Measurements from ENCODE around the gene KIAA1549. TPM values are rescaled to one million over a fixed set of nuclear protein-coding genes. Genes with fewer than 3 reads are reported as not detected.

The KIAA1549 gene
- total RNA-seq, 1 experiment from 2014 or later = 3.3 TPM

DNA sequence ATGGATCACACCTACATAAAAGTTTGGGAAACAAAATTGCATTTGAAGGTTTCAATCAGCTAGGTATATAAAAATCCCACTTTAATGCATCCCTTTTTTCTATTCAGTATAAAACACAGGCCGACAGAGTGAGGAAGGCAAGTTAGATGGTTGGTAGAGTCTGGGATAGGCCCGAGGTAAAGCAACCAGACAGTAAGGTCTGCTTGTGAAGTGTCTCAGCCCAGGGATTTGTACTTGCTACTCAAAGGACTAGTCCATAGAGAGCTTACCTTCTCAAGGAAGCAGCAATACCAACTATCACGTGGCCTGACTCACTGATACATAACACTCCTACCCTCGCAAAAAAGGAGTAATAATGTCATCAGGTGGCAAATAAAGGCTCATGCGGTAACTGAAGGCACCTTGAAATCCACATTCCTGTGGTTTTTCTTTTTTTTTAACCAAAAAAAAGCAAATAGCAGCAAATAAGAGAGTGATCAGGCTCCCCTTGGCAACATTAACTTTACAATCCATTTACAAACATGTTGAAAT lies 127.0 kb downstream of the KIAA1549 start:
- no peak for DNase-seq (ENCODE audit: low read depth)

DNA sequence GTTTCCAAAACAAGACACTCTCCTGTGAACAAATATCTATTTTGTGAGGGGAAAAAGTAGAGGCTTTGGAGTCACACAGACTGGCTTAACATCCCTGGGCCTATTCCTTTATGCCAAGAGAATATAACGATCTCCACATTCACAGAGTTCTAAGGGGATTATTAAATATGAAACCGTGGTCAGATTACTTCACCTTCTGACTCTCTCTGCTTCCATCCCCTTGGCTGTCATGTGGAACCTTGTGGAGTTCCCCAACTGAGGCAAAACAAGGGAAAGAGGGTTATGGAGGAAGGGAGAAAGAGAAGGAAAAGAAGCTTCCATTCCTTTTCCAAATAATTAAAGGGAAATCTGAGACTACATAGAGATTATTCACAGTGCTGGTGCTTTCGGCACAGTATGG lies 127.7 kb downstream of the KIAA1549 start:
- DNase-seq (ENCODE audit: low read depth) = no peak

DNA sequence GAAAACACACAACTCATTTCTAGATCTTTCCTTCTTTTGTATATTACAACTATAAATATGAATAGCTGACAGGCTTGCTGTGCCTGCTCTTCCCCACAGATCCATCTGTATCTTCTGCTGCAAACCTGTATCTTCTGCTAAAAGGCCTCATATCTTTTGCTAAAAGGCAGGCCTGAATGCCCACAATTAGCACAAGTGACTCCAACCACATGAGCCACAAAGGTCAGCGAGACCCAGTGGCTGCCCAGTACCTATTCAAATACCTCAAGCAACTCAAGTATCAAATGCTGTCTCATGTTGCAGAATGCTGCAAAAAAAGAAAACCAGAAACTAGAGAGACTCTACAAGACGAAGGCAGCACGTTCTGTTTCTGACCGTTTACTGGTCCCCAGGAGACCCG lies 128.7 kb downstream of the KIAA1549 start:
- no peak for DNase-seq (ENCODE audit: low read depth)

DNA sequence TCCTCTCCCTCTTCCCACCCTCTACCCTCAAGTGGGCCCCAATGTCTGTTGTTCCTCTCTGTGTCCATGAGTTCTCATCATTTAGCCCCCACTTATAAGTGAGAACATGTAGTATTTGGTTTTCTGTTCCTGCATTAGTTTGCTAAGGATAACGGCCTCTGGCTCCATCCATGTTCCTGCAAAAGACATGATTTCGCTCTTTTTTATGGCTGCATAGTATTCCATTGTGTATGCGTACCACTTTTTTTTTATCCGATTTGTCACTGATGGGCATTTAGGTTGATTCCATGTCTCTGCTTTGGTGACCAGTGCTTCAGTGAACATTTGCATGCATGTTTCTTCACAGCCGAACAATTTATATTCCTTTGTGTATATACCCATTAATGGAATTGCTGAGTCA lies 131.5 kb downstream of the KIAA1549 start:
- no peak for DNase-seq (ENCODE audit: low read depth)

DNA sequence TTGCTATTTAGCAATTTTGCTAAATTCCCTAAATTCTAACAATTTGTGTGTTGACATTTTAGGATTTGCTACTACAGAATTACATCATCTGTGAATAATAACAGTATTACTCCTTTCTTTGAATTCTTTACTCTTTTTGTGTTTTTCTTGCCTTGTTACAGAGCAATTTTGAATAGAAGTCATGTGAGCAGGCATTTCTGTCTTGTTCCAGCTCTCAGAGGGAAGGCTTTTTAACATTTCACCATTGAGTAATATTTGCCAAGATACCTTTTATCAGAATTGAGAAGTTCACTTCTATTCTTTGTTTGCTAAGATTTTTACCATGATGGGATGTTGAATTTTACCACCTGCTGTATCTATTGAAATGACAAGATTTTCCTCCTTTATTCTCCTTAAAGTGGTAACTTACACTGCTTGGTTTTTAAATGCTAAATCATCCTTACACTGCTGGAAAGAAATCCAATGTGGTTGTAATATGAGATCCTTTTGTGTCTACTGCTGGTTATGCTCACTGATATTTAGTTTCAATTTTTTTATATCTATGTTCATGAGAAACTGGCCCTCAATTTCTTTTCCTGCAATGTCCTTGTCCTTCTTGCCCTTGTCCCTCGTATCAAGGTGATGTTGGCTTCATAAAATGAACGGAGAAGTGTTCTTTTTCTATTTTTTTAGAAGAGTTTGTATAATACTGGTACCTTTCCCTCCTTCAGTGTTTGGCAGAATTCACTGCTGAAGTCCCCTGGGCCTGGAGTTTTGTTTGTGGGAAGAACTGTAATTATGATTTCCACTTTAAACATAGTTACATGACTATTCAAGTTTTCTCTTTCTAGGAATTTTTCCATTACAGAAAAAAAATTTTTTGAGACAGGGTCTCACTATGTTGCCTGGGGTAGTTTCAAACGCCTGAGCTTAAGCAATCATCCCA lies 132.9 kb downstream of the KIAA1549 start:
- peak; percentile 61 for DNase-seq (ENCODE audit: low read depth)

DNA sequence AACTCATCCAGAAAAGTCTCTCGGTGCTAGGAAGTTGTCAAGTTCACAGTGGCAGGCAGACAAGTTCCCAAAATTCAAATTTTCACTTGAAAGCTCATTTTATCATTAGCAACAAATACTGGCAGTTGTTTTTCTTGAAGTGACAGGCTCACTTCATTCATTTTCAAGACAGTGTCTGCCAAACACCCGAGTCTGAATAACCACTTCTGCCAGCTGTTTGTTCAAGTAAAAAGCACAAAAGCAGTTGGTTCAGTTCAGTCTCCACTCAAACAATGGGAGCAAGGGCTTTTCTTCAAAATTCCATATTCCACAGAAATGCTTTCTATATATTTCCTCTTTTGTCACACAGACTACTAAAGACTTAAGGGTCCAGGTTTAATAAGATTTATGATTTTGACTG lies 135.5 kb downstream of the KIAA1549 start:
- DNase-seq (ENCODE audit: low read depth) = no peak

DNA sequence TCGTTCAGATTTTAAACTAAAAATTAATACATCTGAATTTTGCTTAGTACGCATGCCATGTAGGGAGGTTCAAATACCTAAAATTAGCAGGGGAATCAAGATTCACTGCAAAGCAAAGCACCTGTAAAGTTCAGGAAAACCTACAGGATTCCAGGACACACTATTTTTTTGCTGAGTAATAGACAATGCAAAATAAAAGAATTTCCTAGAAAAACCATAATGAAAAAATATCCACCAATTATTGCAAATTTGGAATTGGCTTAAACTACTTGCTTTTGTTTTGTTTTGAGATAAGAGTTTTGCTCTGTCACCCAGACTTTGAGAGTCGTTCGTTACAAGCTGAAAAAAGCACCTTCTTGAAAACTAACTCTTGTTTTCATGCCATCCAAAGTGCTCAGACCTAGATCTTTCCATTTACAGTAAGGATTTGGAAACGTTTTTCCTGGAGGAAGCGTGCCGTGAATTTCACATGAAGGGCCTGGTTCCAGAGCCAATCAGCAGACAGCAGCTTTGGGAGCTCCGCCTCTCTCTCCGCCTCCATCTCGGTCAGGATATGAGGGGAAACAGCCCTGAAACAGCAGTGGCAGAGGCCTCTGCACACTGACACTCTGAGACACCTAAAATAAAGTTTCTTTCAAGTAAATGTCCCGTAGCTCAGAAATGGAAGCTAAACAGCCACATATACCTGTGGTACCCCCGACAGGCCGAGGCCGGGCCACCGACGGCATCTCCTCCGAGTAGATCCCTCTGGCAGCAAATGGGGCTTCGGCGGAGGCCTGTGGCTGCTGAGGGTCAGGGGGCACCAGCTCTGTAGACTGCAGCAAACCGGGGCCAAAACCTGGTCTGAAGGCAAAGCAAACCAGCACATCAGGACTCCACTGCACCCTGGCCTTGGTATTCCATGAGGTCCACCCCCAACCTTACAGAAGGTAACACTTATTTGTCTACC lies 137.3 kb downstream of the KIAA1549 start:
- DNase-seq (ENCODE audit: low read depth) = no peak

DNA sequence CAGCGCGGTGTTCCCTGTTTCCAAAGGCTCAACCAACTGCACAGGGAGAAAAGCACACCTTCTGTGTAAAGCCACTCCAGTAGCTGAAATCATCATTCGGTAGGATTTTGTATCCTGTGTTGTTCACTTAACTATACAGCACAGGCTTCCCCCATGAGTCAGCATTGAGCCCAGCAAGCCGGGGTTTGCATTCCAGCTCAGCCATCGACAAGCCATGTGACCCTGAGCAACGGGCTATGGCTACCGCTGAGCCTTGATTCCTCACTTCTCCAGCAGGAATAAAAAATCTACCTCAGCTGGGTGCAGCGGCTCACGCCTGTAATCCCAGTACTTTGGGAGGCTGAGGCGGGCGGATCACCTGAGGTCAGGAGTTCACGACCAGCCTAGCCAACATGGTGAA lies 139.1 kb downstream of the KIAA1549 start:
- peak; percentile 31 for DNase-seq (ENCODE audit: low read depth)

DNA sequence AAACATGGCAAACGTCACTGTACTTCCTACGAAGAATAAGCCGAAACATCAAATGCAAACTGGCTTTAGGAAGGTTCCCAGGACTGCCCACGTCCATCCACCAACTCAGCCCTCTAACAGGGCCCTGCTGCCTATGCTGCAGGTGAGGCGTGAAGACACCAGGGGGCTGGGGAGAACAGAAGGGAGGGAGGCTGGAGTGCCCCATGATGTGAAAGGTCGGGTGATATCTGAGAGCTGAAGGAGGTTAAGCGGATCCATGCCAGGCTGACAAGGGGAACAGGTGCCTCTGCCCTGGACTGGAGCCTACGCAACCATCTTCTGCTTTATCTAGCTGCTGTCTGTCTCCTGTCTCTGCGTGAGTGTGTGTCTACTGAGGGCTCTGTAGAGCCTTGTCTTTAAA lies 143.0 kb downstream of the KIAA1549 start:
- no peak for DNase-seq (ENCODE audit: low read depth)

DNA sequence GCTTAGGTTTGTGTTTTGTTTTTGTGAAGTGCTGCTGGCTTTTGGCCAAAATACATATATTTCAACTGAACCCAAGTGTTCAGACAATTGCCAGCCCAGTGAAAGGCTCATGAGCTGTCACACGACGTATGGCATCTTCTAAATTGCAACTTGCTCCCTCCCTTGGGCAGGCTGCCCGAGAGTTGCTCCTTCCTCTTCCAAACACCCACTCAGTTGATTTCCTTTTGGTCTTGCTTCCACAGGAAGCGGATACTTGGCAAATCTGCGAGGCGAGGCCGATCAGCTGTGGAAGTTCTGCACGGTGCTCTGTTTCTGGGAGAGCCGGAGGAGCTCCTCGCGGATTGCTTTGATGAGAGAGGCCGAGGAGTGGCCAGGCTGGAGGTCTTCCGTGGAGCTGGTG lies 143.6 kb downstream of the KIAA1549 start:
- DNase-seq (ENCODE audit: low read depth) = no peak

DNA sequence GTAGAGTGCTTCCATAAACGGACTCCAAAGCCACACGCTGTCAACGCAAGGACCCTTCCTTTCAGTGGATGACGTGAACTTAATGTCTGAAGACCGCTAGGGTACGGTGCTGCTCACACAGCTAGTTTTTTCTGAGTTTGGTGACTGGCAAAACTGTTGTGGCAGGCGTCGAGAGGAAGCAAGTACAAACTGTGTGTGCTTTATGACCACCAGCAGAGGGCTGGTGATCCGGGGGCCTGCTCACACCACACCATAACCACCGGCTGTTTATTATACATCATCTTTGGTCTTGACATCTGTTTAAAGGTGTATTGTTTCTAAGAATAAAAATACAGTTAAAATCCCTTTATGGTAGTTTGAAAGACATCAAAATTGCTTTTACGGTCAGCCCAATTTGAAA lies 146.1 kb downstream of the KIAA1549 start:
- no peak for DNase-seq (ENCODE audit: low read depth)

DNA sequence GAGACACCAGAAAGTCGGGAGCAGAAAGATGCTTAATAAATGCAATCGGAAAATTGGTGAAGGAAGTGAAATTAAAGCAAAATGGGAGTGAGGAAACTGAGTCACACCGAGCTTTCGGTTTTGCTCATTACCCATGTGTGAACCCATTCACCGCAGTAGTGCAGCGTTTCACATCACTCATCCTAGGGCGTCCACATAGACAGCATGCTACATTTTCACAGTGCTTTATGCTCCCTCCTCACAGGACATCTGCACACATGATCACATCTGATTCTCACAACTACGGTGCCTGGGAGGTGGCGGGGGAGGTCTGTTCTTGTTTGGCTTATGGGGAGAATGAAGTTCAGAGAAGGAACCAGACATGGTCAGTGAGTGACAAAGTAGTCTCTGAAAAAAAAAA lies 146.6 kb downstream of the KIAA1549 start:
- DNase-seq (ENCODE audit: low read depth) = no peak

DNA sequence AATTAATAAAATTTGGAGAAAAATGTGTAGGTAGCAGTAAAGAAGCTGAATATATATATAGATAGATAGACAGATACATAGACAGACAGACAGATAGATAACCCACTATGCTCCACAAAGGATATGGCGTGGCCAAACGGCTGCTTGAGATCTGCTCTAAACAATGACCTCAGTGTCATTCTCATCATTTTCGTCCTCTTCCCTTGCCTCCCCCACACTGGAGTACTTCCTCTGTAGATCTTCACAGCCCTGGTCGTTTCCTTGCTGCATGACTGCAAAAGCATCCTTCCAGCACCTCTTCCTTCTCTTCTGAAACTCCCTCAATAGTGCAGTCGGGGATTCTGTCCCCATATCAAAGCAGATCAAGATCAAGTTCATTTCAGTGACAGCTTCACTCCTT lies 147.6 kb downstream of the KIAA1549 start:
- DNase-seq (ENCODE audit: low read depth) = no peak

DNA sequence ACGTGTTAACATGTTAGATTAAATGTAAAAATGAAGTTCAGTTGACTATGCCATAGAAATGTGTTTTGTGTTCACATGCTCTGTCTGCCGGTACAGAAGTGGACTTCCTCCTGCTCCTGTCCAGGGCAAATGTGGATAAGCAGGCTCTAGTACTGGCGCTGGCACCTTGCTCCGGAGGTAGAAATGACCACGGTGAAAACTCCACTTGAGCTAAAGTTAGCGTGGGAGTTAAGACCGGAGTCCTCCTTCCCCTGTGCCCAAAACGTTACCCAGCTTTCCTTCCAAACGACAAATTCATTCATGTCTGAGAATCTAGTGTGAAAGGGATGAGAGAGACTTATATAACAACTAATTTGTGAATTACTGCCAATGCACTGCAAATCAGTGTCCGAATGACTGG lies 148.2 kb downstream of the KIAA1549 start:
- DNase-seq (ENCODE audit: low read depth) = no peak

DNA sequence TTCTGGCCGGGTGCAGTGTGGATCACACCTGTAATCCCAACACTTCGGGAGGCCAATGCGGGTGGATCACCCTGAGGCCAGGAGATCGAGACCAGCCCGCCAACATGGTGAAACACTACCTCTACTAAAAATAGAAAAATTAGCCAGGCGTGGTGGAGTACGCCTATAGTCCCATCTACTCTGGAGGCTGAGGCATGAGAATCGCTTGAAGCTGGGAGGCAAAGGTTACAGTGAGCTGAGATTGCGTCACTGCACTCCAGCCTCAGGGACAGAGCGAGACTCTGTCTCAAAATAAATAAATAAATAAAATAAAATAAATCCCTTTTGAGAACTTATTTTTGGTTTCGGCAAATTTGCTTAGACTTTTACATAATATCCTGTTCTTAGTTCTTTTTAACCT lies 151.9 kb downstream of the KIAA1549 start:
- DNase-seq (ENCODE audit: low read depth) = no peak

DNA sequence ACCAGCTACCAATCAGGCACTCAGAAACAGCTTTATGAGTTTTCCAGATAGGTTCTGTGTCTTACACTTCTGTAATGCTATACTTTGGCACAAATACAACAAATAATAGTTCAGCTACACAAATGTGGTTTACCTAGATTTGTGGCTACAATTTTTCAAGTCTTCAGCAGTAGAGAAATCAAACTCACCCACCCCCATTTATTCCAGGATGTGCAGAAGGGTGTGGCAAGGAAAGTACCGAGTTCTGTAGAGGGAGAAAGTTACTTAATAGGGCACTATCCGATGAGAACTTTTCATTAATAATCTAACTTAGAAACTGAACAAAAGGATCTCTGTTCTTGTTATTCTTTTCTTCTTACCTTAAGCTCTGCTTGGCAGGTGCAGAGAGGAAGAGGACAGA lies 152.9 kb downstream of the KIAA1549 start:
- DNase-seq (ENCODE audit: low read depth) = no peak

DNA sequence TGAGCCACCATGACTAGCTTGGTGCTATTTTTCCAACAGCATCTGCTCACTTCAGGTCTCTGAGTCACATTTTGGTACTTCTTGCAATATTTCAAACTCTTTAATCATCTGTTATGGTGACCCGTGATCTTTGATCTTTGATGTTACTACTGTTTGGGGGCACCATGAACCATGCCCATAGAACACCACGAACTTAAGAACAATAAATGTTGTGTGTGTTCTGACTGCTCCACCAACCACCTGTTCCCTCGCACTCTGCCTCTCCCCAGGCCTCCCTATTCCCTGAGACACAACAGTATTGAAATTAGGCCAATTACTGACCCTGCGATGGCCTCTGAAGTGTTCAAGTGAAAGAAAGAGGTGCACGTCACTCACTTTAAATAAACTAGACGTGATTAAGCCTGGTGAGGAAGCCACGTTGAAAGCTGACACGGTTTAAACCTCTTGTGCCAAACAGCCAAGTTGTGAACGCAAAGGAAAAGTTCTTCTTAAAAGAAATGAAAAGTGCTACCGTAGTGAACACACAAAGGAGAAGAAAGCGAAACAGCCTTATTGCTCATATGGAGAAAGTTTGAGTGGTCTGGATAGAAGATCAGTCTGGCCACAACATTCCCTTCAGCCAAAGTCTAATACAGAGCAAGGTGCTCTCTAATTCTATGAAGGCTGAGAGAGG lies 156.0 kb downstream of the KIAA1549 start:
- DNase-seq (ENCODE audit: low read depth) = peak; percentile 10

DNA sequence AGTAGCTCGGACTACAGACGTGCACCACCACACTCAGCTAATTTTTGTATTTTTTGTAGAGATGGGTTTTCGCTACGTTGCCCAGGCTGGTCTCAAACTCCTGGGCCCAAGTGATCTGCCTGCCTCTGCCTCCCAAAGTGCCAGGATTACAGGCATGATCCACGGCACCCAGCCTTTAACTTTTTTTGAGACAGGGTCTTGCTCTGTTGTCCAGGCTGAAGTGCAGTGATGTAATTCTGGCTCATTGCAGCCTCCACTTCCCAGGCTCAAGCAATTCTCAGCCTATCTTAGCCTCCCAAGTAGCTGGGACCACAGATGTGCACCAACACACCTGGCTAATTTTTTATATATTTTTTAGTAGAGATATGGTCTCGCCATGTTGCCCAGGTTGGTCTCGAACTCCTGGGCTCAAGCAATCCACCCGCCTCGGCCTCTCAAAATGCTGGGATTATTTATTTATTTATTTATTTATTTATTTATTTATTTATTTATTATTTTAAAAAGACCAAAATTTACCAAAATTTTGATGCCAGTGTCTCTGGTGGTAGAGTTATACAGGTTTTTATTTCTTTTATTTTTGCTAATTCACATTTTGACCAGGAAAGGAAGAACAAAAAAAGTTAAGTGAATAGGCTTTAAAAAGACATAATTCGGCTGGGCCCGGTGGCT lies 158.2 kb downstream of the KIAA1549 start:
- DNase-seq (ENCODE audit: low read depth) = no peak

DNA sequence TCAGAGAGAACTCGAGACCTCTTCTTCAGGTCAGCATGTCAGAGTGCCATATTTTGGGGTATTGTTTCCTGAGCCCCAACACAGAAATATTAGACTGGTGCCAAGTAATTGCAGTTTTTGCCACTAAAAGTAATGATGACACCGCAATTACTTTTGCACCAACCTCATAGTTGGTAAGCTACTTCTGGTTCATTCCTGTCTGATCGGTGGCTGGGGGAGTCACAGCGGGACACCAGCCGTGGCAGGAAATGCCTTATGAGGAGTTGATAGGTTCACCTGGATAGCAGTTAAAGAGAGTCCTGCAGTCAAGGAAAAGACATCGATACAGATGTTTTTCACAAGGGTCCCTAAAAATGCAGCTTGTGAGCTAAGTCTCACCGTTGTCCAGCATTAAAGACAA lies 159.3 kb downstream of the KIAA1549 start:
- no peak for DNase-seq (ENCODE audit: low read depth)

DNA sequence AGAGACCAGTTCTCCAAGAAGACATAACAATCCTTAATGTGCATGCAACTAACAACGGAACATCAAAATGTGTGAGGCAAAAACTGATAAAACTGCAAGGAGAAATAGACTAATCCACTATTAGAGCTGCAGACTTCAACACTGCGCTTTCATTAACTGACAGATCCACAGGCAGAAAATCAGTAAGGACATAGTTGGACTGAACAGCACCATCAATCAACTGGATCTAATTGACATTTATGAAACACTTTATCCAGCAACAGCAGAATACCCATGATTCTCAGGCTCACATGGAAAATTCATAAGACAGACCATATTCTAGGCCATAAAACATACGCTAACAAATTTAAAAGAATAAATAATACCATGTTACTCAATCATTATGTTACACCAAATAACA lies 161.6 kb downstream of the KIAA1549 start:
- DNase-seq (ENCODE audit: low read depth) = no peak

DNA sequence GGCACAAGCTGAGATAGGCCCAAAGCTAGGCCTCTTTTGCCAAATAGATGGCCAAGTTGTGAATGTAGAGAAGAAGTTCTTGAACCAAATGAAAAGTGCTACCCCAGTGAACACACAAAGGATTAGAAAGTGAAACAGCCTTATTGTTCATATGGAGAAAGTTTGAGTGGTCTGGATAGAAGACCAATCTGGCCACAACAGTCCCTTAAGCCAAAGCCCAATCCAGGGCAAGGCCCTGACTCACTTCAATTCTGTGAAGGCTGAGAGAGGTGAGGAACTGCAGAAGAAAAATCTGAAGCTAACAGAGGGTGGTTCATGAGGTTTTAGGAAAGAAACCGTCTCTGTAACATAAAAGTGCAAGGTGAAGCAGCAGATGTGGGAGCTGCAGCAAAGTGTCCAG lies 164.5 kb downstream of the KIAA1549 start:
- DNase-seq (ENCODE audit: low read depth) = no peak
